ENCODE data around the gene STYXL1. TPM values are rescaled to one million over a fixed set of nuclear protein-coding genes. Genes with fewer than 3 reads are reported as not detected.

STYXL1 gene
- total RNA-seq, 1 experiment from 2014 or later = 21.3 TPM

DNA sequence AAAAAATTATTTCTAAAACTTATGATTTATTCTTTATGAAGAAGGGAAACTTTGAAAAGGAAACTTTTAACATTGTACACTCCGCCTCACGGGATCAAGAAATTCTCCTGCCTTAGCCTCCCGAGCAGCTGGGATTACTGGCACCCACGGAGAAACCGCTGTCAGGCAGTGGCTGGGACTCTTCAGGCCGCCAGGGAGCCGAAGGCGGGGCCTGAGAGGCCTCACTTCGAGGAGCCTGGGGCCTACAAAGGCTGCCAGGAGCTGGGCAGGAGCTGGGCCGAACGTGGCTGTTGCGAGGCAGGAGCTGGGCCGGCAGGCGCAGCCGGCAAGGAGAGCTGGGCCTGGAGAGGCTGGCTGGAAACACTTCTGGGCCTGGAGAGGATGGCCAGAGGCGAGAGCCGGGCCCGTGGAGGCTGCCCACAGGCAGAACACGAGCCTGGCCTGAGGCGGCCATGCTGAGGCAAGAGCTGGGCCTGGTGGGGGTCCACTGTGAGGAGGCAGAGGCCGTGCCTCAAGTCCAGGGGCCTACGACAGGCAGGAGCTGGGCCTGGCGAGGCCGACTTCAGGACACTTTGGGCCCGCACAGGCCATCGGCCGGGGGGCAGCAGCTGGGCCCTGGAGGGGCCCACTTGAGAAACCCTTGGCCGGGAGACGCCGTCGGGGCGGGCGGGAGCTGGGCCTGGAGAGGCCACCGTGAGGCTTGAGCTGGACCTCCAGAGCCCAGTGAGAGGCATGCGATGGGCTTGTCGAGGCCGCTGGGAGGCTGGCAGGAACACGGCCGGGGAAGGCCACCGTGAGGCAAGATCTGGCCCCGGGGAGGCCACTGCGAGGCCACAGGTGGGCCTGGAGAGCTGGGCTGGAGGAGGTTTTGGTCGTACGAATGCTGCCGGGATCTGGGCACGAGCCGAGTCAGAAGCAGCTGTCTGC lies 23.8 kb upstream of the STYXL1 start:
- TF ChIP-seq ZNF423 (CRISPR knock-in tag; IDR thresholded peaks at IDR 0.05) = no peak
- TF ChIP-seq, protein P1, sequence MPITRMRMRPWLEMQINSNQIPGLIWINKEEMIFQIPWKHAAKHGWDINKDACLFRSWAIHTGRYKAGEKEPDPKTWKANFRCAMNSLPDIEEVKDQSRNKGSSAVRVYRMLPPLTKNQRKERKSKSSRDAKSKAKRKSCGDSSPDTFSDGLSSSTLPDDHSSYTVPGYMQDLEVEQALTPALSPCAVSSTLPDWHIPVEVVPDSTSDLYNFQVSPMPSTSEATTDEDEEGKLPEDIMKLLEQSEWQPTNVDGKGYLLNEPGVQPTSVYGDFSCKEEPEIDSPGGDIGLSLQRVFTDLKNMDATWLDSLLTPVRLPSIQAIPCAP (CRISPR knock-in tag; IDR thresholded peaks at IDR 0.05) = no peak
- no peak for TF ChIP-seq TP53 (CRISPR knock-in tag; IDR thresholded peaks at IDR 0.05)
- TF ChIP-seq MXD4 (CRISPR knock-in tag; IDR thresholded peaks at IDR 0.05; ENCODE audit: borderline replicate concordance) = no peak
- no peak for TF ChIP-seq FOXJ3 (CRISPR knock-in tag; IDR thresholded peaks at IDR 0.05; ENCODE audit: borderline replicate concordance)
- TF ChIP-seq E2F4 (CRISPR knock-in tag; IDR thresholded peaks at IDR 0.05; ENCODE audit: borderline replicate concordance, low read depth) = no peak
- no peak for TF ChIP-seq KAT7 (CRISPR knock-in tag; IDR thresholded peaks at IDR 0.05; ENCODE audit: borderline replicate concordance)
- no peak for TF ChIP-seq NFATC4 (CRISPR knock-in tag; IDR thresholded peaks at IDR 0.05)
- TF ChIP-seq TCF7 (CRISPR knock-in tag; IDR thresholded peaks at IDR 0.05; ENCODE audit: low read depth) = no peak
- TF ChIP-seq ZNF317 (CRISPR knock-in tag; IDR thresholded peaks at IDR 0.05; ENCODE audit: borderline replicate concordance, low read depth) = no peak
- DNase-seq (ENCODE audit: low spot score) (peak; percentile 17), ATAC-seq (no peak)
- ChIA-PET CTCF (interaction anchor here (0.6 to 3.1 kb wide), 6 partner anchors 24 to 242 kb away, joined by 3 to 13 read pairs (median 6); partner anchors contain the start of genes MDH2 and STYXL1), POLR2A (interaction anchor here (1.4 kb wide), 1 partner anchor 95 kb away, joined by 4 read pairs; no protein-coding TSS in a partner anchor)
- H3K4me3 Mint-ChIP-seq = no peak overlapping the region
- H3K4me1 Mint-ChIP-seq = peaks cover 3% of the 10 kb centered on the region; the same call in 1 of the 2 replicates
- peaks cover 4% of the 10 kb centered on the region for H3K36me3 Mint-ChIP-seq
- H3K9me3 Mint-ChIP-seq = no peaks in the 10 kb centered on the region
- no peaks in the 10 kb centered on the region for H3K27me3 Mint-ChIP-seq (ENCODE audit: low read depth)
- H3K27ac Mint-ChIP-seq = no peak overlapping the region

DNA sequence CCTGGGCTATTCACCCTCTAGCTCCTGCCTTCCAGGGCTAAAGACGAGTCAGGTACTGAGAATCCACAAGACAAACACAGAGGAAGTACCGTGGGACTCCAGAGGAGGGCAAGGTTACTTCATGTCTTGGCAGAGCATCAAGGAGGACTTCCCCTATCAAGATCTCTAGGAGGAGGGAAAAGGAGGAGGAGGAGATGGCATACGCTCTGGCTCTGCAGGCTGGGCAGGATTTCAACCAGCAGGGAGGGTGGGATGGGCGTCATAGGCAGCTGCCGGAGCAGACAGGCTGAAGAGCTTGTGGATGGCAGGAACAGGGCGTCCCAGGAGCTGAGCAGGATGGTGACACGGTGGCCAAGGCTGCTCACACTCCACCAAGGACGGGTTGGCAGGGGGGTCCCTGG lies 21.4 kb upstream of the STYXL1 start:
- POLR2A ChIA-PET = interaction anchor here (0.7 to 1.6 kb wide), 5 partner anchors 22 to 249 kb away, joined by 3 to 5 read pairs (median 3); partner anchors contain the start of gene STYXL1
- Mint-ChIP-seq H3K4me3 (no peak overlapping the region), H3K27me3 (ENCODE audit: low read depth) (no peaks in the 10 kb centered on the region), H3K36me3 (peaks cover 26% of the 10 kb centered on the region), H3K4me1 (peaks cover 3% of the 10 kb centered on the region; the same call in 1 of the 2 replicates), H3K27ac (peak overlapping the region; percentile 57; the same call in 1 of the 2 replicates), H3K9me3 (no peaks in the 10 kb centered on the region)
- ATAC-seq = peak; percentile 64
- CTCF ChIA-PET = interaction anchor here (0.6 to 2.3 kb wide), 37 partner anchors 8 to 510 kb away, joined by 3 to 23 read pairs (median 4); partner anchors contain the start of genes MDH2, SRRM3 and STYXL1
- peak; percentile 96 for TF ChIP-seq ZNF263 (CRISPR knock-in tag; IDR thresholded peaks at IDR 0.05; ENCODE audit: low read depth)
- TF ChIP-seq ZNF671 (CRISPR knock-in tag; IDR thresholded peaks at IDR 0.05) = no peak
- no peak for TF ChIP-seq RORB (CRISPR knock-in tag; IDR thresholded peaks at IDR 0.05)
- TF ChIP-seq, protein P2, sequence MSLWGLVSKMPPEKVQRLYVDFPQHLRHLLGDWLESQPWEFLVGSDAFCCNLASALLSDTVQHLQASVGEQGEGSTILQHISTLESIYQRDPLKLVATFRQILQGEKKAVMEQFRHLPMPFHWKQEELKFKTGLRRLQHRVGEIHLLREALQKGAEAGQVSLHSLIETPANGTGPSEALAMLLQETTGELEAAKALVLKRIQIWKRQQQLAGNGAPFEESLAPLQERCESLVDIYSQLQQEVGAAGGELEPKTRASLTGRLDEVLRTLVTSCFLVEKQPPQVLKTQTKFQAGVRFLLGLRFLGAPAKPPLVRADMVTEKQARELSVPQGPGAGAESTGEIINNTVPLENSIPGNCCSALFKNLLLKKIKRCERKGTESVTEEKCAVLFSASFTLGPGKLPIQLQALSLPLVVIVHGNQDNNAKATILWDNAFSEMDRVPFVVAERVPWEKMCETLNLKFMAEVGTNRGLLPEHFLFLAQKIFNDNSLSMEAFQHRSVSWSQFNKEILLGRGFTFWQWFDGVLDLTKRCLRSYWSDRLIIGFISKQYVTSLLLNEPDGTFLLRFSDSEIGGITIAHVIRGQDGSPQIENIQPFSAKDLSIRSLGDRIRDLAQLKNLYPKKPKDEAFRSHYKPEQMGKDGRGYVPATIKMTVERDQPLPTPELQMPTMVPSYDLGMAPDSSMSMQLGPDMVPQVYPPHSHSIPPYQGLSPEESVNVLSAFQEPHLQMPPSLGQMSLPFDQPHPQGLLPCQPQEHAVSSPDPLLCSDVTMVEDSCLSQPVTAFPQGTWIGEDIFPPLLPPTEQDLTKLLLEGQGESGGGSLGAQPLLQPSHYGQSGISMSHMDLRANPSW (CRISPR knock-in tag; conservative IDR thresholded peaks at IDR 0.05; ENCODE audit: low read depth) = no peak
- DNase-seq (ENCODE audit: low spot score) = peak; percentile 43

- no peak overlapping the region for H3K4me3 Mint-ChIP-seq
- ATAC-seq (no peak), DNase-seq (ENCODE audit: low spot score) (no peak)
- peaks cover 43% of the 10 kb centered on the region for H3K36me3 Mint-ChIP-seq
- peaks cover 3% of the 10 kb centered on the region; the same call in 1 of the 2 replicates for H3K4me1 Mint-ChIP-seq
- POLR2A ChIA-PET = interaction anchor here (1.0 kb wide), 1 partner anchor 251 kb away, joined by 3 read pairs; no protein-coding TSS in a partner anchor
- no peaks in the 10 kb centered on the region for H3K9me3 Mint-ChIP-seq
- H3K27me3 Mint-ChIP-seq (ENCODE audit: low read depth) = no peaks in the 10 kb centered on the region
- H3K27ac Mint-ChIP-seq = no peak overlapping the region
- CTCF ChIA-PET = no interaction called here
- no peak for TF ChIP-seq SOX15 (CRISPR knock-in tag; IDR thresholded peaks at IDR 0.05)
- no peak for TF ChIP-seq MYBL2 (CRISPR knock-in tag; IDR thresholded peaks at IDR 0.05)
- no peak for TF ChIP-seq JAZF1 (CRISPR knock-in tag; IDR thresholded peaks at IDR 0.05)
- no peak for TF ChIP-seq ZNF138 (CRISPR knock-in tag; conservative IDR thresholded peaks at IDR 0.05)
- TF ChIP-seq RORB (CRISPR knock-in tag; IDR thresholded peaks at IDR 0.05) = no peak
- TF ChIP-seq, protein P3, sequence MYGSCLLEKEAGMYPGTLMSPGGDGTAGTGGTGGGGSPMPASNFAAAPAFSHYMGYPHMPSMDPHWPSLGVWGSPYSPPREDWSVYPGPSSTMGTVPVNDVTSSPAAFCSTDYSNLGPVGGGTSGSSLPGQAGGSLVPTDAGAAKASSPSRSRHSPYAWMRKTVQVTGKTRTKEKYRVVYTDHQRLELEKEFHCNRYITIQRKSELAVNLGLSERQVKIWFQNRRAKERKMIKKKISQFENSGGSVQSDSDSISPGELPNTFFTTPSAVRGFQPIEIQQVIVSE (CRISPR knock-in tag; IDR thresholded peaks at IDR 0.05; ENCODE audit: borderline replicate concordance) = no peak
- TF ChIP-seq, protein P1 (CRISPR knock-in tag; IDR thresholded peaks at IDR 0.05) = no peak
- no peak for TF ChIP-seq ZNF396 (CRISPR knock-in tag; IDR thresholded peaks at IDR 0.05; ENCODE audit: borderline replicate concordance)
Measured at GRCh38 chr7:76066716-76067503, 19.1 kb upstream of the STYXL1 start.

Data from WTC11 (cell line).